Measurements from ENCODE around the gene DOK1.

Gene DOK1

GRCh38 chr2:74553892-74554819, at the start of gene DOK1, which contains the start of gene LOXL3:
Gene DOK1 (plus strand): TSS chr2:74554720. CDS start chr2:74554755, 35 bp downstream.
Gene LOXL3 (minus strand): TSS chr2:74553942. CDS start chr2:74552634, 1,308 bp downstream.
- in situ Hi-C loops (cut with MboI; ENCODE audit: low sequenced_read_pairs): no loop called here

DNA sequence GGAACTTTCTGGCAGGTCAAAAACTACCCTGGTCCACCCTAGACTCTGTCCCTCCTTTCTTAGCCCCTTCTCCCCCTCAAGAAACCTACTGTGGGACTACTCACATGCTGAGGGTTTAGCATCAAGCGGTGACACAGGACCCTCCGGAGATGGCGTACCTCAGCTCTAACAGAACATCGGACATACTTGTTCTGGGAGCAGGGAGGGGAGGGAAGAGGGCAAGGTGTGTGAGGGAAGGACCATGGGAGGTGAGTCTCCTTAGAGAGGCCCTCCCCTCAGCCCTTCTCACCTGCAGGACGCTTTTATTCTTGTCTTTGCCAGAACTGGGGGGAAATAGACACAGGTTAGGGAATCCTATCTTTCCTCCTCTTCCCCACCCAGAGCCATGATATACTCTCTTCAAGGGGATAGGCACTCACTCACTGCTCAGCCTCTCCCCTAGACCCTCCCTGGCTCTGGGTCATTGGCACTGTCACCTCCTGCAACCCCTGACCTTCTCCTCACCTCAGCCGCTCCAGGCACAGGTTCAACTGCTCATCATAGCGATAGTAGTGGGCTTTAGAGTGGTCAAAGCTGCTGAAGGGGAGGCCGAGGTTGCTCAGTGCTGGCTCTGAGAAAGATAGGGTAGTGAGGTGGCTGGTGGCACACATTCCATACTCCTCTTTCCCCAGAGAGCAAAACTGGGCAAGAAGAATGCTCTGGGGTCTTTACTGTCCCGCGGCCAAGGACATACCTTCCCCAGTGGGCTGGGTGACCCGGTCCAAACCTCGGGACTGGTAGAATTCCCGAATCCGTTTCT, 48.9 kb upstream of the DOK1 start:
- in situ Hi-C loops (cut with MboI; ENCODE audit: low sequenced_read_pairs): no loop called here

DNA sequence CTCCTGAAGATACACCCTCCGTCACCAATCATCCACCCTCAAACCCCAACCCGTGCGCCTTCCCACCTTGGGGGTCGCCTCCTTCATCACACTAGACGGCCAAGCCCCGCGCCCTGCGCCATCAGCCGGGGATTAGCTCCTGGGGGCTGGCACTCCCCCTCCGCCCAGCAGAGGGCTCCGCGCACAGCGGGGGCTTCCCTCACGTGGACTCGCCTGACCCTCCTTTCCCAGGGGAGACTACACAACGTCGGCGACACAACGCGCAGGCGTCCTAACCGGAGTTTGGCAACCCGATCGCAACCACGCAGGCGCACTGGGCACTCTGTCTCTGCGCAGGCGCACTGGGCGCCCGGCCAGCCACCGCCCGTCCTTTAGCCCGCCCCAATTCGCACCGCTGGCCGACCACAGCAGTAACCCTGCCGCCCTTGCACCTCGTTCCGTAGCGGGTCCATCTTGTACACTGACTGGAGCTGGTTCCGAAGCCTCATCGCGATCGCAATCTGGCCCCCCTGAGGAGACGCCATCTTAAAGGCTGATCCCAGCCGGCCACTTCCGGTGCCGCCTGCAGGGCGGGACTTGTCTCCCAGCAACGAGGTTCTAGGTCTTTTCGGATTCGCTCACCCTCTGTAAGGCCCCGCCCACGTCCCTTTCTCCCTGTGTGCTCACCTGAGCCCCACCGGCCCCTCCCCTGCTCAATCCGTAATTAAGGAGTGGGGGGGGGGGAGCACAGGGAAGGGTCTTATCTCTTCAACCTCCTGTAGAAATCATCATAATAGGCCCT, 47.2 kb upstream of the DOK1 start, which contains the start of gene PCGF1:
Gene PCGF1 (minus strand): TSS at position 551 of the 781 bp plus-strand sequence. CDS start 27 bp downstream, at position 524.
- in situ Hi-C loops (cut with MboI; ENCODE audit: low sequenced_read_pairs): no loop called here

- in situ Hi-C loops (cut with MboI; ENCODE audit: low sequenced_read_pairs): no loop called here
These were observed 46.5 kb upstream of the DOK1 start for GRCh38 chr2:74507926-74508520.

- in situ Hi-C loops (cut with MboI; ENCODE audit: low sequenced_read_pairs): no loop called here
These were observed 44.2 kb upstream of the DOK1 start for GRCh38 chr2:74510272-74510671.

DNA sequence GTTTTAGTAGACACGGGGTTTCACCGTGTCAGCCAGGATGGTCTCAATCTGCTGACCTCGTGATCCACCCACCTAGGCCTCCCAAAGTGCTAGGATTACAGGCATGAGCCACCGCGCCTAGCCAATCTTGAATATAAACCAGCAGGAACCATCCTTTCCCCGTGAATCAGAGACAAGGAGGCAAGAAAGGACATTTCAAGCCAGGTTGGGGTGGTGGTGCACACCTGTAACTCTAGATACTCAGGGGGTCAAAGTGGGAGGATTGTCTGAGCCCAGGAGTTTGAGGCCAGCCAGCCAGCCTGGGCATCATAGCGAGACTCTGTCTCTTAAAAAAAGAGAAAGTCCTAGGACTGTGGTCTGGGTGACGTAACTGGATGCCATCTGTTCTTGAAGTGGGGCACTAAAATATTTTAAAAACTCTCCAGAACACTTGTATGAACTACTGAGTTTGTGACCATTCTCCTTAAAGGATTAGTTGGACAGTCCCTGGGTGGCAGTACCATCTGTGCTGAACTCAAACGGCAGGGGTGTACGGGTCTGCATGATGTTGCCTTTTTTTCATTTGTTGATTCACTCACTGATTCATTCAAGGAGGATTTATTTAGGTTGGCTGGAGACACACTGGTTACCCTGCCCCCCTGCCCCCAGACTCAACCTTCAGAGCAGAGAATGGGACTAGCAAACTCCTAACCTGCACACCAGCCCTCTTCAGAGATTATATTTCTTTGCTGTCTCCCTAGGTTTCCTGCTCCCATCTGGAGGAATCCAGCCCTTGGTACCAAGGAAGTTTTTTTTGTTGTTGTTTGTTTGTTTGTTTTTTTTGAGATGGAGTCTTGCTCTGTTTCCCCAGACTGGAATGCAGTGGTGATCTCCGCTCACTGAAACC, 43.2 kb upstream of the DOK1 start:
- in situ Hi-C loops (cut with MboI; ENCODE audit: low sequenced_read_pairs): no loop called here

DNA sequence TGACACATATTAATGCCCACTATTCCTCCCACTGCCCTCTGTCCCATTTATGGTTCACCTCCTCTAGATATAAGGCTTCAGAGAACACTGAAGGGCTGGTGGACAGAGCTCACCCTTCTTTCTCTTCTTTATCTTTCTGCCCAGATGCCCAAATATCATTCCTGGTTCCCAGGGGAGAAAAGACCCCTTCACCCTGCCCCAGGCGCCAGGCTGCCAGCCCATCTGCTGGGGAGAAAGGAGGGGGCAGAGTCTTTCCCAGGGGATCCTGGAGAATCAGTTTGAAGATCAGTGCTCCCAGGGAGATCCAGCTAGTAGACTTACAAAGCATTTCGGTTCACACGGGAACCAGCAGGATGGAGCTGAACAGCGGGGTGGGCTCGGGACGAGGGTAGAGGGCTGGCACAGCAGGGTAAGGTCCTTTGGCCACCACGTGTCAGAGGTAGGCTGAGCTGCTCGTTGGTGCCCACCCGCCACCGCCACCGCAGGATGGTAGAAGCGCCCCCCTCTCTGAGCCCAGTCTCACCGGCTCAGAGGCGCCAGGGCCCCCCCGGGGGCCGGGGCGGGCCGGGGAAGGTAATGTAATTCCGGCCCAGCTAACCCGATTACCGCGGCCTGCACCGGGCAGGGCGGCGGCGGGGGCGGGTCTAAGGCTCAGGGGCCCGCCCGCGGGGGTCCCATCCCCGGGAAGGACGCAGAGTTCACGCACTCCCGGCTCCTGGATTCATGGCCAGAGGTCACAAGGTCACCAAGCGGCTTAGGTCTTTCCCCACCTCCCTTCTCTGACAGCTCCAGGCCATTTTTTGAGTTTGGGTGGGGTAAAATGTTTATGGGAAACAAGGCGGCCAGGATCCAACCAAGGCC, 41.5 kb upstream of the DOK1 start:
- in situ Hi-C loops (cut with MboI; ENCODE audit: low sequenced_read_pairs): no loop called here

GRCh38 chr2:74513605-74514367, 40.7 kb upstream of the DOK1 start:
- in situ Hi-C loops (cut with MboI; ENCODE audit: low sequenced_read_pairs): no loop called here

- in situ Hi-C loops (cut with MboI; ENCODE audit: low sequenced_read_pairs): no loop called here
These were observed 39.9 kb upstream of the DOK1 start, which contains the start of gene TLX2 for GRCh38 chr2:74514368-74515270. Gene TLX2 (plus strand): TSS chr2:74514450. CDS start chr2:74514807, 357 bp downstream.

DNA sequence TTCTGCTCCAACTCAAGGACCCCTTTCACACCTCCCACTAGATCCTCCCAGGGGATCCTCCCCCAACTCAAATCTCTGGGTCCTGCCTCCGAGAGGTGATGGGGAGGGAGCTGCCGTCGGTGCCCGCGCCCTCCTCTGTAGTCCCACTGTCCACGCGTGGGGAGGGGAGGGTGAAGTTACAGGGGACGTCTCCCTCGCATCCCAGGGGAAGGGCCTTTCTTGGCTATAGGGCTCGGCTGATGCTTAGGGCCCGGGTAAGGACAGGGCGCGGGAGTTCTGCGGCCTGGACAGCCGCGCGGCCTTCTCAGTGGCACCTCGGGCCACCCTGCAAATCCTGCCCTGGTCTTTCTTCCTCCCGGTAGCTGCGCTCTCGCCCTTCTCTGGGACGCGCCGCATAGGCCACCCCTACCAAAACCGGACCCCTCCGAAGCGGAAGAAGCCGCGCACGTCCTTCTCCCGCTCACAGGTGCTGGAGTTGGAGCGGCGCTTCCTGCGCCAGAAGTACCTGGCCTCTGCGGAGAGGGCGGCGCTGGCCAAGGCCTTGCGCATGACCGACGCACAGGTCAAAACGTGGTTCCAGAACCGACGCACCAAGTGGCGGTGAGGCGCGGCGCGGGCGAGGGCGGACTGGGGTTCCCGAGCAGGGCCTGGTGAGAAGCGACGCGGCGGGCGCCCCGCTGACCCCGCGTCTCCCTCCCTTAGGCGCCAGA, 39.1 kb upstream of the DOK1 start:
- in situ Hi-C loops (cut with MboI; ENCODE audit: low sequenced_read_pairs): no loop called here

DNA sequence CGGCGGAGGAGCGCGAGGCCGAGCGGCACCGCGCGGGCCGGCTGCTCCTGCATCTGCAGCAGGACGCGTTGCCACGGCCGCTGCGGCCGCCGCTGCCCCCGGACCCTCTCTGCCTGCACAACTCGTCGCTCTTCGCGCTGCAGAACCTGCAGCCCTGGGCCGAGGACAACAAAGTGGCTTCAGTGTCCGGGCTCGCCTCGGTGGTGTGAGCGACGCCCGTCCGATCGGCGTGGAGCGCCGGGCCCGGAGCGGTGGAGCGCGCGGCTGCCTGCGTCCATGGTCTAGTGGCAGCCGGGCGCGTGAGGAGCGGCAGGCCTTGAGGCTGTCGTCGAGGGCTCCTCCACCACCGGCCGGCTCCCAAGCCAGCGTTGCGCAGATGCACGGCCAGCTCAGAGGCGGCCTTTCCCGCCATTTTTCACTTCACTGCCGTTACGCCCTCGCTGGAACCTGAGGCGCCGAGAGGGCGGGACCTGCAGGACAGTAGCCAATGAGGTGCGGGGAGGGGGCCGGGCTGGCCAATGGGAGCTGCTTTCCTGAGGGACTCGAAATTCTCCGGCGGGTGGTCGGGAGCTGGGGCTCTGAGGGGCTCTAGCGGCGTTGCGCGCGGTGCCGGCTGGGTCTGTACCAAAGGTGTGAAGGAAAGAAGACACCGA, 38.4 kb upstream of the DOK1 start:
- in situ Hi-C loops (cut with MboI; ENCODE audit: low sequenced_read_pairs): no loop called here

- in situ Hi-C loops (cut with MboI; ENCODE audit: low sequenced_read_pairs): no loop called here
These were observed 37.9 kb upstream of the DOK1 start for GRCh38 chr2:74516650-74517049.

DNA sequence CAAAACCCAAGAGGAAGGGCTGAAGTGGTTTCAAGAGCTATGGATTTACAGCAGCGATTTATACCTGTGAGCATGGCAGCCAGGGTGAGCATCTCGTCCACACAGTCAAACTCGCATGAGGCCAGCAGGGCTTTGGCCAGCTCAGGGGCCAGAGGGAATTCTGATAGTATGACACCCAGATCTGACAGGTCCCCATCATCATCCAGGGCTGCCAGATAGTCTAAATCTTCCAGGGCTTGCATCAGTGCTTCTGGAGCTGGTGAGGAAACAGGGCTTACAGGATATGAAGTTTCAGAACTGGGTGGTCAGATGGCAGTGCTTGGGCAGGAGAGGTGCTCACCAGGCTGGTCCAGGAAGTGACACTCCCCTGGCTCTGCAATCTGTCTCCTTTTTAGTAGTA, 32.0 kb upstream of the DOK1 start:
- in situ Hi-C loops (cut with MboI; ENCODE audit: low sequenced_read_pairs): no loop called here

DNA sequence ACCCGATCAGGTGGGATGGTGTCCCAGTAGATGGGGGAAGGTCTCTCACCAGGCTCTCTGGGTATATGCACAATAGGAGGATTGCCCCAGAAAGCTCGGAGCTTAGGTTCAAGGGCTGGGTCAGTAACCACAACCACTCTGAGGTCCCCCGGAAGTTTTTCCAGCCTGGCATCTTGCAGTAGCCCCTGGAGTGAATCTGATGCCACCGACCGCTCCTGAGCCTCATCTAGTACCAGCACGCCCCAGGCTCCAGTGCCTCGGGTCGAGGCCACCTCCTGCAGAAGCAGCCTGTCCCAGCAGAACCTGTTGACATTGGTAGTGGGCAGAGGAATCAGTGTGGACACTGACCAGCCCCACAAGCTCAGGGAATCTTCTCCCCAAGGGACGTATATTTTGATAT, 30.5 kb upstream of the DOK1 start:
- in situ Hi-C loops (cut with MboI; ENCODE audit: low sequenced_read_pairs): no loop called here

GRCh38 chr2:74524955-74525716, 29.4 kb upstream of the DOK1 start:
- in situ Hi-C loops (cut with MboI; ENCODE audit: low sequenced_read_pairs): no loop called here
